AG04450 (cell line): ENCODE results near the gene C10orf105. TPM values are rescaled to one million over a fixed set of nuclear protein-coding genes. Genes with fewer than 3 reads are reported as not detected.

Experiments
- CTCF ChIA-PET: fragments of 300-600, 350-600 bp; formaldehyde crosslinking; extraction: SDS; loops from one replicate; lab custom pipeline; 2022; ENCODE audit warnings: antibody characterized with exemption, inconsistent platforms; lab: Charles Lee
- POLR2A ChIA-PET: fragments of 350-600 bp; formaldehyde crosslinking; extraction: SDS; loops from one replicate; lab custom pipeline; 2021; ENCODE audit warnings: antibody characterized with exemption, inconsistent platforms; lab: Yijun Ruan, JAX
- DNase-seq: peaks from one replicate; pipeline ENCODE4 v3.0.0-alpha.2; 2011; ENCODE audit warnings: low read depth, low spot score
- H3K27ac ChIP-seq: one replicate; pipeline ENCODE4 v1.5.1; 2012; ENCODE audit warnings: low read depth, low read length, control low read depth
- H3K27me3 ChIP-seq: one replicate; pipeline ENCODE4 v1.6.0; 2012; ENCODE audit warnings: low read length; ENCODE audit not compliant: control insufficient read depth, insufficient read depth
- H3K4me3 ChIP-seq: 2 replicates; pipeline ENCODE4 v1.5.1; 2011; ENCODE audit warnings: mild to moderate bottlenecking, low read depth, low read length, control low read depth
- H3K9me3 ChIP-seq: 2 replicates; pipeline ENCODE4 v1.5.1; 2012; ENCODE audit warnings: low read length; ENCODE audit not compliant: control insufficient read depth, insufficient read depth
- polyA plus RNA-seq: library from polyadenylated mRNA; depleted of rRNA; stranded (reverse); fragments of >200 nt; gene quantifications from 2 replicates; pipeline ENCODE4 v1.2.3, GENCODE V29; 2011
- TF ChIP-seq, protein P1 (sequence below): IDR thresholded peaks from 2 replicates; pipeline ENCODE4 v1.5.1; 2011; ENCODE audit warnings: low read depth, low read length, control low read depth, inconsistent platforms

C10orf105 gene
- polyA plus RNA-seq, 1 experiment: not detected

DNA sequence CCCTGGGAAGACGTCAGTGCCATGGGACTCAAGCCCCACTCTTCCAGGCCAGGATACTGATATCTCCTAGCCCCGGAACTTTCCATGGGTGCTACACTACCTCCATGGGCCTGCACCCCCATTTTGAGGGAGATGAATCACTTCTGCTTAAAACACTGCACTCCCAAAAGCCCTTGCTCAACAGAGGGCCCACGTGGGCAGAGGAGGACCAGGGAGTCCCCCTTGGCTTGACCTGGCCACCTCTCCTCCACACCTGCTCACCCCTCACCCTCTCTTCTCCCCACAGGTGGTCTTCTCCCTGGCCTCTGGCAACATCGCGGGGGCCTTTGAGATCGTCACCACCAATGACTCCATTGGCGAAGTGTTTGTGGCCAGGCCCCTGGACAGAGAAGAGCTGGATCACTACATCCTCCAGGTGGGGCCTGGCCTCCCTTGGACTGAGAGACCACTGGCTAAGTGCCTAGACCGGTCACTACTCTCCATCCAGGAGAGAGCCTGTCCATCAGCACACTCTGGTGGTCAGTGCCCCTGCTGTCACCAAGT, 19.9 kb upstream of the C10orf105 start:
- ChIA-PET POLR2A (interaction anchor here (0.7 kb wide), 1 partner anchor 122 kb away, joined by 4 read pairs; no protein-coding TSS in a partner anchor), CTCF (no interaction called here)
- no peak for DNase-seq
- Histone ChIP-seq H3K4me3 (no peak overlapping the region), H3K9me3 (peaks cover 6% of the 10 kb centered on the region), H3K27me3 (peaks cover 12% of the 10 kb centered on the region), H3K27ac (no peak overlapping the region)
- TF ChIP-seq, protein P1, sequence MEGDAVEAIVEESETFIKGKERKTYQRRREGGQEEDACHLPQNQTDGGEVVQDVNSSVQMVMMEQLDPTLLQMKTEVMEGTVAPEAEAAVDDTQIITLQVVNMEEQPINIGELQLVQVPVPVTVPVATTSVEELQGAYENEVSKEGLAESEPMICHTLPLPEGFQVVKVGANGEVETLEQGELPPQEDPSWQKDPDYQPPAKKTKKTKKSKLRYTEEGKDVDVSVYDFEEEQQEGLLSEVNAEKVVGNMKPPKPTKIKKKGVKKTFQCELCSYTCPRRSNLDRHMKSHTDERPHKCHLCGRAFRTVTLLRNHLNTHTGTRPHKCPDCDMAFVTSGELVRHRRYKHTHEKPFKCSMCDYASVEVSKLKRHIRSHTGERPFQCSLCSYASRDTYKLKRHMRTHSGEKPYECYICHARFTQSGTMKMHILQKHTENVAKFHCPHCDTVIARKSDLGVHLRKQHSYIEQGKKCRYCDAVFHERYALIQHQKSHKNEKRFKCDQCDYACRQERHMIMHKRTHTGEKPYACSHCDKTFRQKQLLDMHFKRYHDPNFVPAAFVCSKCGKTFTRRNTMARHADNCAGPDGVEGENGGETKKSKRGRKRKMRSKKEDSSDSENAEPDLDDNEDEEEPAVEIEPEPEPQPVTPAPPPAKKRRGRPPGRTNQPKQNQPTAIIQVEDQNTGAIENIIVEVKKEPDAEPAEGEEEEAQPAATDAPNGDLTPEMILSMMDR: no peak

DNA sequence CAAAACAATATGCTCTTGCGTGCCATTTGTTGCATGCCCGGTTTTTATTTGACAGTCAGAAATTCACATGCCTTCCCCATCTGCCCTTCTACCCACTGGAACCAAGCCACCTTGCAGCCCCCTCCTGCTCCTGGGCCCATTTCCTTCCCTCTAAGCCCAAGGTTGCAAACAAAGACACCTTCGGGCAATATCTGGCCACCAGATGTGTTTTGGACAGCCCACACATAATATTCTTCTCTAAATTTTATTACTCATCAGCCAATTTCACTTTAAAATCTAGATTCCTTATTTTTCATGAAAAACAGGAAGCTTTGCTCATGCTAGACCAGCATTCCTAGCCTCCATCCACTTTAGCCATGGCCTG, 18.2 kb upstream of the C10orf105 start:
- ChIA-PET CTCF (no interaction called here), POLR2A (no interaction called here)
- Histone ChIP-seq H3K4me3 (no peak overlapping the region), H3K9me3 (peaks cover 5% of the 10 kb centered on the region), H3K27ac (no peak overlapping the region), H3K27me3 (peaks cover 17% of the 10 kb centered on the region)
- no peak for DNase-seq
- TF ChIP-seq, protein P1: no peak

DNA sequence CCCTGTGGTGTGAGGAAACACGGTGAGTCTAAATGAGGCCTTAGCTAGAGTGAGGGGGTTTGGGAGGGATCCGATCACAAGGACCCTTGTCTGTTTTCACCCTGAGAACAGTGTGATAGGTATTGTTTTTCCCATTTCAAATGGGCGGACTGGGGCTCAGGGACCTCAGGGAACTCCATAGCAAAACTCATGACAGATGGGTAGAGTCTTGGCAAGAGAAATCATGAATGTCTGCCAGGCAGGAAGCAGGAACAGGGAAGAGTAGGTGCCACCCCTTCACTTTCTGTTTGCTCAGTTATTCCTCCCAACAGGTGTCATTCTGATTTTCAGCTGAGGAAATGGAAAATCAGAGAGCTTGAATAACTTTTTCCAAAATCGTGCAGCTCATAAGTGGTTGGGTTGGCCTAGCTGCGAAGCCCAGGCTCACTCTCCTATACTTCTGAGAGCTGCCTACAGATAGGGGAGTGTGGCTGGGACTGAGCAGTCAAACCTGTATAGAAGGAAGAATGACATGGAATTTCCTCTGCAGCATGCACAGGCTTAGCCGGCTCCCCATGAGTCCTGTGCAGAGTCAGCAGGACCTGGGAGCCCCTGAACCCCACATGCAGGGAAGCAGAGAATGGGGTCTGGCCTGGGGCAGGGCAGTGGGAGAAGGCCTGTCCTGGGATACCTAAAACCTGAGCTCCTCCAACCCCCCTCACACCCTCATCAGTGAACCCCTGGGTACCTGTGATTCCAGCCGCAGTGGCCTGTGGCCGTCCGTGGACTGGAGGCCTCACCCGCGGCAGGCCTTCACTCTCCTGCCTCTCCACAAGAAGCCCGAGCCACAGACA, 17.6 kb upstream of the C10orf105 start:
- Histone ChIP-seq H3K4me3 (no peak overlapping the region), H3K27me3 (peaks cover 21% of the 10 kb centered on the region), H3K9me3 (peaks cover 2% of the 10 kb centered on the region; the same call in 1 of the 2 replicates), H3K27ac (no peak overlapping the region)
- TF ChIP-seq, protein P1: no peak
- ChIA-PET POLR2A (no interaction called here), CTCF (no interaction called here)
- DNase-seq: no peak

DNA sequence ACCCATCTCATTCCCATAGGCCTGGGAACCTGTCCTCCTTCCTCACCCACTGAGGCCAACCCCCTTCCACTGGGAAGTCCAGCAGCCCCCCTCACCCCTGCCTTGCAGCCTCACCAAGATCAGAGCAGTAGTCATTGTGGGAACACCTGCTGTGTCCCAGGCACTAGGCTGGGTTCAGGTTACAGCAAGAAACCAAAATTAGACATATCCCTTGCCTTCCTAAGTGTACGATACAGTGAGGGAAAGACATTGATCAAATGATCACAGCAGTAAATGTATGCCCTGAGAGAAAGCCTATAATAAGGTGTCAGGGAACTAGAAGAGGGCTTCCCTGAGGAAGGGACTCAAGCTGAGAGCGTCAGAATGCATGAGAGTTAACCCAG, 17.0 kb upstream of the C10orf105 start:
- no peak for DNase-seq
- Histone ChIP-seq H3K9me3 (peaks cover under 1% of the 10 kb centered on the region; the same call in 1 of the 2 replicates), H3K27ac (no peak overlapping the region), H3K4me3 (no peak overlapping the region), H3K27me3 (peaks cover 24% of the 10 kb centered on the region)
- ChIA-PET POLR2A (no interaction called here), CTCF (no interaction called here)
- TF ChIP-seq, protein P1: no peak
